GM12875 (cell line): Measurements from ENCODE around the gene TRIM40.

Experiments used
- H3K4me3 ChIP-seq: one replicate; pipeline ENCODE4 v1.5.1; 2011; ENCODE audit warnings: low read depth, low read length, control low read depth
- CTCF ChIP-seq: IDR thresholded peaks from 2 replicates; pipeline ENCODE4 v1.5.1; 2011; ENCODE audit warnings: low read depth, mild to moderate bottlenecking, control low read depth, inconsistent platforms, low read length, moderate library complexity, borderline replicate concordance; ENCODE audit not compliant: insufficient read depth

Gene TRIM40

GRCh38 chr6:30135757-30136156 lies at the start of gene TRIM40:
TSS of gene TRIM40 (plus strand) at chr6:30136140. CDS start at chr6:30137037, 897 bp downstream.
- no peak for TF ChIP-seq CTCF
- no peak within 1 kb of the TSS for H3K4me3 ChIP-seq

- no peak for TF ChIP-seq CTCF
- no peak overlapping the region for H3K4me3 ChIP-seq
Measured at GRCh38 chr6:30087876-30088275, 48.1 kb upstream of the TRIM40 start.

GRCh38 chr6:30091577-30092381 lies 44.2 kb upstream of the TRIM40 start:
- no peak overlapping the region for H3K4me3 ChIP-seq
- no peak for TF ChIP-seq CTCF

- no peak overlapping the region for H3K4me3 ChIP-seq
- TF ChIP-seq CTCF, result no peak
Measured at GRCh38 chr6:30092852-30093543, 42.9 kb upstream of the TRIM40 start.

- TF ChIP-seq CTCF, result no peak
- H3K4me3 ChIP-seq, result no peak overlapping the region
Measured at GRCh38 chr6:30093951-30094661, 41.8 kb upstream of the TRIM40 start.

- no peak for TF ChIP-seq CTCF
- H3K4me3 ChIP-seq, result no peak overlapping the region
Measured at GRCh38 chr6:30096829-30097228, 39.1 kb upstream of the TRIM40 start.
